Left ventricle myocardium superior (tissue), 1 donor: ENCODE results near the gene PRKAG2. TPM values are rescaled to one million over a fixed set of nuclear protein-coding genes. Genes with fewer than 3 reads are reported as not detected.
"Not testable (repeated sequence)": the region's sequence is repeated elsewhere in the genome, so short reads cannot be mapped to it uniquely, and the experiment has no call there.

Experiments used
- ATAC-seq: fragments of 200-7000 bp; cut with Tn5 transposase; one replicate; pipeline ENCODE4 v1.9.1; 2020; ENCODE audit warnings: mild to moderate bottlenecking, moderate library complexity
- DNase-seq: peaks from one replicate; pipeline ENCODE4 v3.0.0-alpha.2; 2020
- intact Hi-C: fragments of 100-400 bp; cut with micrococcal nuclease; formaldehyde crosslinking; loops from one replicate; pipeline ENCODE4 v1.11.0; 2022
- total RNA-seq: library from RNA; stranded (reverse); fragmentation: NEBNext Ultra II Directional; extraction: Animal tissue kit (Norgen Biotek cat#: 25700); gene quantifications from one replicate; pipeline ENCODE4 v1.2.1, GENCODE V29; 2021
- donor health status: DM: no; HTN: yes; CAD: no; lungs with severe emphysema.

PRKAG2 gene
- total RNA-seq, 1 donor from 2014 or later: 113 TPM

DNA sequence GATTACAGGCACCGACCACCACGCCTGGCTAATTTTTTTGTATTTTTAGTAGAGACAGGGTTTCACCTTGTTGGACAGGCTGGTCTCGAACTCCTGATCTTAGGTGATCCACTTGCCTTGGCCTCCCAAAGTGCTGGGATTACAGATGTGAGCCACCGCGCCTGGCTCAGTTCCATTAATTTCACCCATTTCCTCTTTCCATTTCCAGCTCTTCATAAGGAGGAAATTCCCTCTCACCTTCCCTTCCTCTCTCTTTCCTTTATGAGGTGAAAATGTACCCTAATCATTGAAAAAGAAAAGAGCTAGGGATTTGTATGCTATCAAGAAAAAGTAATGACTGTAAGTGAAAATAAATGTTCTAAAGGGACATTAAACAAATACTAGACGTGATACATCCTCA, 50.6 kb downstream of the PRKAG2 start:
- intact Hi-C loops, ATAC-seq: not testable (repeated sequence)

DNA sequence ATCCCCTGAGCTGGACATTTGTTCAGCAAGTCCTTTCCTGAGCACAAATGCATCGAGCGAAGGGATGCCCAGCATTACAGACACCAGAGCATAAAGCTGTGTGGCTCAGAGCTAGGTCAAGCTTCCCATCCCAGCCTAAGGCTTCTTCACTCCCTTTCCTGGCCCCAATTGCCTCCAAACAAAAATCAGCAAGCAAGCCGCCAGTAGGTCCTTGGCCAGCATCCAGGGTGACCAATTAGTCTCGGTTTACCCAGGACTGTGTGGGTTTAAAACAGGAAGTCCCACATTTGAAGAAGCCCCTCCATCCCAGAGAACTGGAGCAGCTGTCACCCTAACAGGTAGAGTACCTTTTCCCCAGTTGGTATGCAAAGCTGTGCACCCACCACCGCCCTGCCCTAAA, 51.2 kb downstream of the PRKAG2 start:
- intact Hi-C loops: no loop called here
- DNase-seq (no peak), ATAC-seq (no peak)

More for the DNA sequence above, 50.6 kb downstream of the PRKAG2 start:
- not testable (repeated sequence) for DNase-seq

DNA sequence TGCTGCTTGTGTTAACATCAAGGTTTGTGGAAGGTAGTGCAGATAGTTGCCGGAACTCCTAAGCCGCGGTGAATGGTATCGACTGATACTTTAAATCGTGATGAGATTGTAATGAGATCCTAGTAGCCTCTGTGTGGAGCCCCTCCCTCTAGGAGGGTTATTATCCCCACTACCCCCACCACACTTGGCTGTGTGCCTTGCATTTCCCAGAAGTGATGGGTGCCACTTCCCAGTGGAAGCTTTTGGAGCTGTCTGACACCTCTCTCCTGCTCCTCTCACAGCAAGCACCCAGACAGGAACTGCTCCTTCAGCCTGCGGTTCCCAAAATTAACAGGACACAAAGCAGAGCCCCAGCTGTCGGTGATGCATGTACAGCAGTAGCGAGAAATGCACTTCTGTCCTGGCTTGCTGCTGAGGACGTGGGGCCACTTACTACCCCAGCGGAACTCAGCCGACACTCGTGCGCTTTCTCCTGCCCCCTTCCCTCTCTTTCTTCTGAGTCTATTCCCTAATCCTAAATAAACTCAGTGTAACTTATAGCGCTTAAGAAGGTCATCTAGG, 52.5 kb downstream of the PRKAG2 start:
- DNase-seq: no peak
- intact Hi-C loops: no loop called here
- ATAC-seq: peak; percentile 26

DNA sequence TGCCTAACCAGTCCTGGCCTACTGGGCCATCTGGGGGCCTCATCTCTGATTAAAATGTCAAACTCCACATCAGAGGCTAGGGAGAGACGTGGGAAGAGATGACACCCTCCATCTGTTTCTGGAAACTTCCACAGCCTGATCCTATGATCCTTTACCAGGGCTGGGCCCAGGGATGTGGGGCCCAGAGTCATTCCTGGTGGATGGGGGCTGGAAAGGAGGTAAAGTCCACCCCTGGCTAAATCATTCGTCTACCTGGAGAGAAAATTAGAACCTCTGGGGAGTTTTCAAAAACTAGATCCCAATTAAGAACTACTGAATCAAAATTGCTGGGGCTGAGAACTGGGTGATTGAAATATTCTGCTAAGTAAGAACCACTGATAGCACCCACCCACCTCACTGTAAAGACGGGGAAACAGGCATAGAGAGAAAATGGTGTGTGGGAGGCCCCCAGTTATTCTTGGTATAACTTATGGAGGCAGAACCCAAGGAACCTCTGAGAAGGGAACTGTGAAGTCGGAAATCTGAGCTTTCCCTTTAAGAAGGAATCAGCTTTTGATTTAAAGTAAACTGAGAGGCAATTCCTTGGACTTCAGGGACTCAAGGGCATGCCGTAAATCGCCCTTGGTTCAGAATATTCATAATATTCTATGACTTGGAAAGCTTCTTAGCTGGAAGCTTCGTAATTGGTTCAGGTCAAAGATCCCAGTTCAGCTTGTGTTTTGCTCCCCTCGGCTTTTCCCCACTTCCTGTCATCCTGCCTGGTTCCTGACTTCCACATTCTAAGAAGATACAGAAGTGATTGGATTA, 53.1 kb downstream of the PRKAG2 start:
- intact Hi-C loops: no loop called here
- no peak for ATAC-seq

DNA sequence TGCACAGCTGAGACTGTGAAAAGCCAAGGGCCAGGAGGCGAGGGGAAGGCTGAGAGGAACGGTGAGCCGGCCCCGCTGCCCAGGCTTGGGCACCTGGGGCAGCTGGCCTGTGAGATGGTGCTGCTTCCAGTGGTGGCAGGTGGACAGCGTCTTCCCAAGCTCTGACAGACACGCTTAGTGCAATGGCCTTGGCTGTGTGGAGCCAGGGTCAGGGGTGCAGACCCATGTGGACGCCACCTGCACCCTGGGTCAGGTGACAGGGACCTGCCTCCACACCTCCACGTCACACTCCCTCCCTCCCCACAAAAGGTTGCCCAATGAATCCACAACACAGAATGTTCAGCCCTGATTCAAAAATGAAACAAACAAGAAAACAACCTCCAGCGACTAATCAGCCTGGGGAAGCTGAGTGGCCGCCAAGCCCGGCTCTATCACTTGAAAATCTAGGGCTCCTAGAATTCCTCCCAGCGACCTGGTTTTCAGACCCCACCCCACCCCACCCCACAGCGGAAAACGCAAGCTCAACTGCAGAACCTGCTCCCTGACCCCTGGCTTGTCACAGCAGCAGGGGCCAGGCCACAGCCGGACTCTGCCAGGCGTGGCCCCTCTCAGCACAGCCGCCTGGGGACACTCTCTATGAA, 54.3 kb downstream of the PRKAG2 start:
- intact Hi-C loops: no loop called here
- ATAC-seq (peak; percentile 28), DNase-seq (no peak)

More for the DNA sequence above, 53.1 kb downstream of the PRKAG2 start:
- no peak for DNase-seq

DNA sequence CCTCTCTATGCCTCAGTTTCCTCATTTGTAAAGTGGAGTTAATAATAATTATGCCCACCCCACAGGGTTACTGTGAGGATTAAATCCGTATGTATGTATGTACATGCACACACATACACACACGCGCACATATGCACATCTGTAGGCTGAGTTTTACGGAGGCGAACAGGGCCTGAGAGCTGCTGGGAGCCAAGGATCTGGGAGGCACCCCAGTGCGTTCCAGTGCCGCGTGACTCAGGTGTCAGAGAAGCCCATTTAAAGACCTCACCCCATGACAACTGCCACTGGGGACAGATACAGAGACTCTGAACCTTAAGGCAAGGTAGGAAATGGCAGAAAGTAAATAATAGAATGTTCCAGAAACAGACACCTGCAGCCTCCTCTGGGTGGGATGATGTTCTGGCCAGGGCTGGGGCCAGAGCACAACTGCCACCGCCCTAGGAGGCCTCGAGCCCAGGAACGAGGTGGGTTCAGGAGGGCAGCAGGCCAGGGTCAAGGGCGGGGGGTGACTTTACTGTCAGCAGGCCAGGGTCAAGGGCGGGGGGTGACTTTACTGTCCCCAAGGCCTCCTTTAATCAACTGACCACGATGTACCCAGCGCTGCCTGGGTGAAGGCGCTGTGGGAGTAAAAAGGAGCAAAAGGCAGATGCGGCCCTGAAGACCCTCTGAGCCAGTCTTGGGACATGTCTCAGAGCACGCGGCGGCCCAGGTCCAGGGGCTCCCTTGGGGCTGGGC, 54.9 kb downstream of the PRKAG2 start:
- ATAC-seq: peak; percentile 8
- intact Hi-C loops: no loop called here
- DNase-seq: no peak

DNA sequence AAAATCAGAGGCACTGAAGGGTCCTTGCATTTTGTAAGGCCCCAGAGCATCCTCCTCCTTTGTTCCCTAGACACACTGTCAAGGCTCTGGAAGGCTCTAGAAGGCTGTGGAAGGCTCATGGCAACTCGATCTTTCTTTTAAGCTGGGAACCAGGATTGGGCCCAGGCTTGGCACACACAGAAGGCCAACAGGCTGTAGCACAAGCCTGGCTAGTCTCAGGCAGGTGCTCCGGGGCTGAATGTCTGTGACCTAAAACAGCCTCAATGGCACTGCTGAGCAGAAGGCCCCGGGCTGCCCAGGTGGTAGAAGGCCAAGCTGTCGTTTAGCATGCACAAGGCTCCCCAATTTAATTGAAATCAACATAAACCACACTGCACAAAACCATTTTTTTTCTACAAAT, 55.7 kb downstream of the PRKAG2 start:
- intact Hi-C loops: no loop called here
- ATAC-seq (no peak), DNase-seq (no peak)

DNA sequence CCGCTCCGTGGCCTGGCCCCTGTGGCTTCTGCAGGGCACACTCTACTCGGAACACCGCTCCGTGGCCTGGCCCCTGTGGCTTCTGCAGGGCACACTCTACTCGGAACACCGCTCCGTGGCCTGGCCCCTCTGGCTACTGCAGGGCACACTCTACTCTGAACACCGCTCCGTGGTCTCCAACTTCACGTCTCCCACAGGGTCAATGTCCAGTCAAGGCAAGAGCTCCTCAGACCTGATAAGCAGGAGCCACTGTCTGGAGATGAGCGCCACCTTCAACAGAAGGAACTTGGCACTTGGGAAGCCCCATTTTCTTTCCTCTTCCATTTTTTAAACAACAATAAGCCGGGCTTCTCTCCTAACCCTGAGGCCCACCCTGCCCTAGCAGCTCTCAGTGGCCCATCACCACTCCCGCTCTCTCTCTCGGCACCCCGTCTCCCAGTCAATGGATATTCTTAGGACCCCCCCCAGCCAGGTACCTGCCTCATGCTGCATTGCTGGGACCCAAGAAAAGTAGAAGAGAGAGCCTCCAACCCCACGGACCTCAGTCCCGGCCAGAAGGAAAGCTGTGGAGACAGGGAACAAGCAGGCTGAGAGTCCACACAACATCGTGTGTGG, 56.3 kb downstream of the PRKAG2 start:
- ATAC-seq: no peak
- no peak for DNase-seq
- intact Hi-C loops: no loop called here

DNA sequence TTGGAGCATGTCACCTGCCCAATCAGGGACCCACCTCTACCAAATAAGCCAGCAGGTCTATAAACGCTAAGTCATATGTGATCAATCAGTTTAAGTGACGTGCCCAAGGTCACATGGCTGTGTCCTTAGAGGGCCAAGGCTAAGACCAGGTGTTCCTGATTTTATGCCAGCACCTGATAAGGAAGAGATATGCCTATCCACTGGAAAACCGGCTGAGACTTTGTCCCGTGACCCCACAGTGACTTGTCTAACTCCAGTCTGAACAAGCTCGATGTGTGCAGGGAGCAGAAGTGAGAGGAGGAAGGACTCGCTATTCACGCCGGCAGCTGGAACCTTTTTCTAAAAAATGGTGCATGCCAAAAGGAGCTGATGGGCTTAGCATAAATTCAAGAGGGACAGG, 57.0 kb downstream of the PRKAG2 start:
- intact Hi-C loops: no loop called here
- DNase-seq (no peak), ATAC-seq (no peak)

DNA sequence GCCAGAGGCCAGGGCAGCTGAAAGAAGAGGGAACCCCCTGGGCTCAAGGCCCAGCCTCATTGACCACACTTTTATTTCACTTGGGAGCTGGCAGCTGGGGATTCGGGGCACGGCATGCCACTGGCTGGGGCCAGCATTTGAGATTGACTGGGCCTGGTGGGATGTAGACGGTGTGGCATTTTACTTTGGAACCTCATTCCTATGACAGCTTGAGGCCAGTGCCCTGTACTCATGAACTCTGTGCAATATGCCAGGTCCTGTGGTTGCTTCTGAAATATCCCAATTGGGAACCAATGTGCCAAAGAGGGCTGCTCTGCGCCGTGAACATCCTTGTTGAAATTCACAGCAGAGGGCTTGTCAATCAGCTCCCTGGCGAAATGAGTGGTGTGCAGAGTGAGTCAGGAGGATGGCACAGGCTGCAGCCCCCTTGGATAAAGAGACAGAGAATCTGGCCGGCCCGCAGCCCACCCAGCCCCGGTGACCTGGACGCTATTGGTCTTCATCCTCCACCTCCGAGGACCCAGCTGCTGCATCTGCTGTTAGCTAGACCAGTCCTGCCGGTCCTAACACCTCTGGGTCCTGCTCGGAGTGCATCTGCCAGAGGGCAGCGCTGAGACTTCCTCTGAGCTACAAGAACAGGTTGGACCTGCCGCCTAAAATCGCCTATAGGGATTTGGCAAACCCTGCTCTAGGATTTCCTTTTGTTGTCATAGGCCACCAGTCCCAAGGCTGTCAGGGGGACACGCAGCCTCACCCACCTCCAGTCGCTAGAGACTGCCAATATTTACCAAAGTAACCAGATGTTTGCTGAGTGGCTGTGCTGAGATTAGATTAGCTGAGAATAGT, 58.0 kb downstream of the PRKAG2 start:
- no peak for ATAC-seq
- DNase-seq: no peak
- intact Hi-C loops: no loop called here

DNA sequence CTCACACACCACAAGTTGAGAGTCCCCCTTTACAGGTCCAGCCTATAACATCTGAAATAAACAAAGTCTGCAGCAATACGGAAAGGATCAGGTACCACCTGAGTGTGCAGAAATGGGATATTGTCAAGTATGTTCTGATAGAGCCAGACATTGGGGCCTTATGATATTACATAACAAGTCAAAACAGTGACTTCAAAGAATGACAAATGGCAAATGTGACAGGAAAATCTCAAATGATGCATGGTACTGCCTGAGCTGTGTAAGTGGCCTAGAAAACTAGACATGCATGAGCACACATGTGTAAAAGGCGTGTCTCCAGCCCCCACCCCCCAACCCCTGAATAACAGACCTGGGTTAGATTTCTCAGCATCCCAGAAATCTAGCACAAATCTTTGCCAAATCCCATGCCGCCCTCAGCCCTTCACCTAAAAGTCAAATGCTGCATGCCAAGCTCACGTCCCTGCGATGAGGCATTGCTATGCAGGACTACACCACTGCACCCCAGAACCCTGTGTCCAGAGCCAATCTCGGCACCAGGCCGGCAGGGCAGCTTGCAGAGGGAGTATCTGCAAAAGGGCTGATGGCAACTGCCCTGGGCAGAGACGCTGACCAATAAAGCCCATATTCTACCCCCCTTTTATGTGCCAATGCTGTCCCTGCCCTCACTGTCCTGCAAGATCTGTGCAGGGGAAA, 58.8 kb downstream of the PRKAG2 start:
- no peak for ATAC-seq
- DNase-seq: no peak
- intact Hi-C loops: no loop called here

DNA sequence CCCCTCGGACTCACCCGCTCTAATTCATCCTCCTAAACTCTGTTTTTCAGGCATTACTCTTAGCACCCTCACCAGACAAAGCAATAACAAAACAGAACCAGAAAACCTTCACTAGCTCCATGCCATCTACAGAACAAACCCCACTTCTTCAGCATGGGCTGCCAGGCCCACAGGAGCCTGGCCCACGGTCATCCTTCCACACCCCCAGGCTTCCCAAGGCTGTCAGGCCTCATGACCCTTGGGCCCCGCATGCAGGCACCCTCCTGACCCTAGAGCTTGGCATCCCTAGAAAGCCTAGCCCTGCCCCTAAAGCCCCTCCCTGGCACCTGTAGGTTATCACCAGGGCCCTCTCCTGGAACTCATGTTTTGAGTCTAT, 59.6 kb downstream of the PRKAG2 start:
- no peak for DNase-seq
- ATAC-seq: no peak
- intact Hi-C loops: no loop called here

DNA sequence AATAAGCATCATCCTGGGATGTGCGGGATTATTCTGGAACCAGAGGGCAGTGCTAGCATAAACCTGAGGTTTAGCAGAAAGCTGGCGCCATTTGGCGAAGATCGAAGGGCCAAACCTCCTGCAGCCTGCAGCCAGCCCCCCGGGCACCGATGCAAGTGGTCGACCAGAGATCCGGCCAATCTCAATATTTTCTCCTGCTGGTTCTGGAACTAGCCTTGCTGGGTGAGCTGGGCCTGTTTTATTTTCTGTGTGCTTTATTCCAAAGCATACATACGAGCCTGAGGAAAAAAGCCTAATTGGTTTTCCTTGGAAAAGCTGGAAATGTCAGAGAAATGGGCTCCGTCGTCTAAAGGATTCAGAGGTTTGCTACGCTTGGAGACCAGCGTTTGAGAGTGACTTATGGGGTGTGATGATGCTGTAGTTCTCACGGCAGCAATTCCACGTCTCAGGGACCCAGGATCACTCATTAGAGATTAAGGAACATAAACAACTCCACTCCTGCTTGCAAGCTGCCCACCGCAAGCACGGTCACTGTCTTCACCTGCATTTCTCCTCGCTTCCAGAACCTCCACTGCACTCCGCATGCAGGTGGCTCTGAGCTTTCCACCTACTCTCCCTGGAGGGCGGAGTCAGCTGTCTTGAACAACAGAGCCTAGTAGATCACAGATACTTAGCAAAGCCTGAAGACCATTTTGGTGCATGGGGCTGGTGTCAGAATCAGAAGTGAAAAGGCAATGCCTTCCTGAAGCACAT, 60.2 kb downstream of the PRKAG2 start:
- ATAC-seq (no peak), DNase-seq (no peak)
- intact Hi-C loops: no loop called here

DNA sequence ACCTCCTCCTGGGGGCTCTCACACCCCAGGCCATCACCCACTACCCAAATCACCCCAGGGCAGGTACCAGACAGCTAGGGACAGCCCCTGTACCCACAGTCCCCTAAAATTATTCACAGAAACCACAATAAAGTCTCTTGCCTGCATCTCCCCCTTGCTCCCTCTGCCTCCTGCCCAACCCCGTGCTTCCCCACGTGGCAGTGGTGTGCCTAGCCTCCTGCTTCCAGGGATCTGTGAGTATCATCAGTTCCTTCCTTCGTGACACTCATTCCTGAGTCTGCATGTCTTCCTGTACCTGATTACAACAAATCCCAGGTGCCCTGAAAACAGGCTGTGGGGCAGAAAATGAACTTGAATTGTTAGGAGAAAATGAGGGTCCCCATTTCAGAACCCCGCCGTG, 61.5 kb downstream of the PRKAG2 start:
- DNase-seq (no peak), ATAC-seq (no peak)
- intact Hi-C loops: no loop called here

DNA sequence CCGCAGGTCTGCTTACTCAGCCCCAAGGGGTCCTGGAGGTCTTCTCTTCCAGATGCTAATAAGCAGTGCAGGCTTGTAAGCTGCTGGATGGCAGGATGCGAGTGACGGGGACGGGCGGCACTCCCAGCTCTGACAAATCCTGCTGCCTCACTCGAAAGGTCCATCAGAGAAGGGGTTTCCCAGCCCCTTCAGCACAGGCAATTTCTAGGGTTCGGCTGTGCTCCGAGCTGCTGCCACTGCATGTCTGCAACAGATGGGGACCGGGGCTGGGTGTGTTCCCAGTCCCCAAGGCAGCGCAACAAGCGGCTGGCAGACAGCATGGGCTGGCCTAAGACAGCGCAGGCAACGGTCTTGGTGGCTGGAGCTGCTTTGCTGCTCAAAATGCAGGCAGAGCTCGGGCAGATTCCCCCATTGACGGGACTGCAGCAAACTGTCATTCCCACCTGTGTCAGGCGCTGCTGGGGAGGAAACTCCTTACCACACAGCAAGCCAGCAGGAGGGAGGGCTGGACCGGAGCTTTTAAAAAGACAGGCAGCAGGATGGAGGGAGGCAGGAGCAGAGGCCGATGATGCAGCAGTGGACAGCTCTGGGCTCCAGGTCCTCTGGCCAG, 62.4 kb downstream of the PRKAG2 start:
- DNase-seq (peak; percentile 41), ATAC-seq (no peak)
- intact Hi-C loops: no loop called here

DNA sequence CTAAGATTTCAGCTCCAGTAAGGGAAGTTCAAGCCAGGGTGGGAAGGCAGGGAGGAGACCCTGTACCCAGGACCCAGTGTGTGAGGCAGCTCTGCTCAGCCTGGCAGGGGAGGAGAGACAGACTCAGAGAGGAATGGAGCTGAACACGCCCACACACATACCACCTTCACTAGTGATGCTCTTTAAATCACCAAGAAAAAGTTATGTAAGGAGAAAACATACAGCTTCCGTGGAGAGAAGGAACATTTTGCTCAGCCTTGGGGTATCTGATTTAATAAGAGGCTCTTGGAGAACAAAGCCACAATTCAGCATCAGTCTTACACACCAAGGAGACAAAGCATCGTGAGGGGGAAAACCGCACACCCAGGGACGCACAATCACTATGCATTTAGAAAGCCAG, 62.9 kb downstream of the PRKAG2 start:
- no peak for ATAC-seq
- DNase-seq: no peak
- intact Hi-C loops: no loop called here

DNA sequence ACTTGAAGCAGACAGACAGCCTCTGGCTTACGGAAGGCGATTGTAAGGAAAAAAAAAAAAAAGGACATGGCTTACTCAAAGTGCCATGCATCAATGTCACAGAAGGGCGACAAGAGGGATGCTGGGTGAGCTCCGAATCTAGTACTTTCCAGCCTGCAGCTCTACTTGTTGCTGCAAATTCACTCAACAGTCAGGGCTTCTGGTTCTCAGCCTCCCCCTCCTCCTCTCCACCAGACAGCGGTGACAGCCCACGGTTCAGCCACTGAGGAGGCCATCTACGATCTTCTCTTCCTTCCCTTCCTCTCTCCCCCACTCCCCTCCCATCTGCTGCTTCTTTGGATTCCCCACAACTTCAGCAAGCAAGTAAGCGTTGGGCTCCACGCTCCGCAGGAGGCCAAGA, 63.5 kb downstream of the PRKAG2 start:
- ATAC-seq (no peak), DNase-seq (no peak)
- intact Hi-C loops: no loop called here
